GM23338 (cell line): Measurements from ENCODE around the gene CHMP6. TPM values are rescaled to one million over a fixed set of nuclear protein-coding genes. Genes with fewer than 3 reads are reported as not detected.
A peak's percentile ranks its signal among the peaks of the same experiment; 100 is the strongest.

Source experiments
- ATAC-seq: fragments of 200-7000 bp; cut with Tn5 transposase; 3 replicates; pipeline ENCODE4 v1.9.1; 2020
- DNase-seq: peaks from one replicate; pipeline ENCODE4 v3.0.0-alpha.2; 2015; ENCODE audit warnings: low spot score
- H2AFZ ChIP-seq: fragments of 200-600 bp; sonication (generic); 2 replicates; pipeline ENCODE4 v1.8.0; 2016; ENCODE audit warnings: antibody characterized with exemption, mild to moderate bottlenecking, moderate library complexity
- H3F3A ChIP-seq: fragments of 200-600 bp; sonication (generic); replicated peaks from 2 replicates; pipeline ENCODE4 v1.8.0; 2017; ENCODE audit warnings: antibody characterized with exemption, mixed run types, low read depth
- H3K27ac ChIP-seq: fragments of 200-600 bp; sonication (generic); 2 replicates; pipeline ENCODE4 v1.6.1; 2016; ENCODE audit warnings: low read depth
- H3K27me3 ChIP-seq: fragments of 200-600 bp; sonication (generic); 2 replicates; pipeline ENCODE4 v1.8.0; 2016; ENCODE audit warnings: mild to moderate bottlenecking, mixed run types, moderate library complexity; ENCODE audit not compliant: insufficient read depth
- H3K36me3 ChIP-seq: fragments of 200-600 bp; sonication (generic); 2 replicates; pipeline ENCODE4 v1.8.0; 2016; ENCODE audit warnings: mild to moderate bottlenecking; ENCODE audit not compliant: insufficient read depth
- H3K4me1 ChIP-seq: fragments of 200-600 bp; sonication (generic); 2 replicates; pipeline ENCODE4 v1.8.0; 2016; ENCODE audit warnings: mild to moderate bottlenecking, moderate library complexity; ENCODE audit not compliant: insufficient read depth
- H3K4me2 ChIP-seq: fragments of 200-600 bp; sonication (generic); 2 replicates; pipeline ENCODE4 v1.7.1; 2017; ENCODE audit warnings: mixed run types
- H3K4me3 ChIP-seq: fragments of 200-600 bp; sonication (generic); 2 replicates; pipeline ENCODE4 v1.6.1; 2016; ENCODE audit warnings: mixed run types
- H3K79me2 ChIP-seq: fragments of 200-600 bp; sonication (generic); replicated peaks from 2 replicates; pipeline ENCODE4 v1.8.0; 2017; ENCODE audit warnings: mild to moderate bottlenecking; ENCODE audit not compliant: insufficient read depth
- H3K9me2 ChIP-seq: fragments of 200-600 bp; sonication (generic); 2 replicates; pipeline ENCODE4 v1.8.0; 2017; ENCODE audit not compliant: insufficient read depth
- H4K20me1 ChIP-seq: fragments of 200-600 bp; sonication (generic); replicated peaks from 2 replicates; pipeline ENCODE4 v1.8.0; 2017; ENCODE audit warnings: mild to moderate bottlenecking; ENCODE audit not compliant: insufficient read depth
- H3K27ac Mint-ChIP-seq: 2 replicates; pipeline ENCODE4 v1.8.0; 2020; ENCODE audit warnings: inconsistent platforms, mild to moderate bottlenecking, moderate library complexity, mixed read lengths
- H3K27me3 Mint-ChIP-seq: 3 replicates; pipeline ENCODE4 v1.8.0; 2022; ENCODE audit warnings: low read depth, mild to moderate bottlenecking, moderate library complexity, mixed read lengths, inconsistent platforms; ENCODE audit not compliant: insufficient read depth, poor library complexity
- H3K36me3 Mint-ChIP-seq: 3 replicates; pipeline ENCODE4 v1.8.0; 2021; ENCODE audit warnings: low read depth, mild to moderate bottlenecking, inconsistent platforms, moderate library complexity, mixed read lengths
- H3K4me1 Mint-ChIP-seq: 3 replicates; pipeline ENCODE4 v1.8.0; 2020; ENCODE audit warnings: mild to moderate bottlenecking, inconsistent platforms, mixed read lengths
- H3K4me3 Mint-ChIP-seq: 3 replicates; pipeline ENCODE4 v1.8.0; 2021; ENCODE audit warnings: moderate library complexity, mild to moderate bottlenecking, inconsistent platforms, mixed read lengths
- H3K9me3 Mint-ChIP-seq: 3 replicates; pipeline ENCODE4 v1.8.0; 2020; ENCODE audit warnings: moderate library complexity, mild to moderate bottlenecking, inconsistent platforms, mixed read lengths
- CREB1 ChIP-seq: fragments of 250-450 bp; sonication (Bioruptor Pico); IDR thresholded peaks from 2 replicates; pipeline ENCODE4 v1.5.0; 2020; ENCODE audit warnings: low read depth, mild to moderate bottlenecking, moderate library complexity
- ETS1 ChIP-seq: IDR thresholded peaks from 2 replicates; pipeline ENCODE4 v1.6.1; 2016; ENCODE audit warnings: antibody characterized with exemption
- EZH2 ChIP-seq: fragments of 200-600 bp; sonication (generic); IDR thresholded peaks from one replicate; pipeline ENCODE4 v1.8.0; 2017; ENCODE audit warnings: antibody characterized with exemption, mild to moderate bottlenecking, low read depth; ENCODE audit not compliant: unreplicated experiment
- EZH2phosphoT487 ChIP-seq: fragments of 200-600 bp; sonication (generic); IDR thresholded peaks from one replicate; pipeline ENCODE4 v1.8.1; 2018; ENCODE audit warnings: antibody characterized with exemption; ENCODE audit not compliant: unreplicated experiment
- JUNB ChIP-seq: IDR thresholded peaks from one replicate; pipeline ENCODE4 v1.6.1; 2016; ENCODE audit warnings: antibody characterized with exemption; ENCODE audit not compliant: unreplicated experiment
- NANOG ChIP-seq: IDR thresholded peaks from 2 replicates; pipeline ENCODE4 v1.6.1; 2016; ENCODE audit warnings: antibody characterized with exemption, borderline replicate concordance
- POLR2AphosphoS5 ChIP-seq: IDR thresholded peaks from 2 replicates; pipeline ENCODE4 v1.6.1; 2016; ENCODE audit warnings: antibody characterized with exemption, low read depth
- STAT1 ChIP-seq: IDR thresholded peaks from one replicate; pipeline ENCODE4 v1.6.1; 2016; ENCODE audit warnings: antibody characterized with exemption; ENCODE audit not compliant: unreplicated experiment
- ZNF114 ChIP-seq: fragments of 250-450 bp; sonication (Bioruptor Pico); IDR thresholded peaks from 2 replicates; pipeline ENCODE4 v1.5.0; 2020; ENCODE audit warnings: mild to moderate bottlenecking, moderate library complexity
- ZNF331 ChIP-seq: fragments of 250-450 bp; sonication (Bioruptor Pico); IDR thresholded peaks from 2 replicates; pipeline ENCODE4 v1.5.0; 2020; ENCODE audit warnings: low read depth, mild to moderate bottlenecking, moderate library complexity
- polyA plus RNA-seq: library from polyadenylated mRNA; unstranded; fragments of >200 nt; fragmentation: Nextera tagmentation; extraction: Ambion mirVana; gene quantifications from 2 replicates; pipeline ENCODE4 v1.2.1, GENCODE V29; 2016
- total RNA-seq: library from RNA; depleted of rRNA; stranded (reverse); fragments of >200 nt; shearing (Covaris generic); gene quantifications from 2 replicates; pipeline ENCODE4 v1.2.3, GENCODE V29; 2014
- TF ChIP-seq, protein P1 (sequence below): fragments of 250-450 bp; sonication (Bioruptor Pico); IDR thresholded peaks from 2 replicates; pipeline ENCODE4 v1.5.0; 2020; ENCODE audit warnings: mild to moderate bottlenecking, moderate library complexity
- TF ChIP-seq, protein P2 (sequence below): IDR thresholded peaks from one replicate; pipeline ENCODE4 v1.6.1; 2018; ENCODE audit warnings: antibody characterized with exemption; ENCODE audit not compliant: unreplicated experiment
- TF ChIP-seq, protein P3 (sequence below), 2 experiments: fragments of 200-600 bp in 1 of 2; sonication (generic) in 1 of 2; conservative IDR thresholded peaks; 2 replicates each; pipeline versions ENCODE4 v1.5.1 to v1.6.1; 2016 to 2017; ENCODE audit warnings: antibody characterized with exemption in 2 of 2, low read depth in 2 of 2, mild to moderate bottlenecking in 2 of 2, moderate library complexity in 1 of 2

CHMP6 gene
- total and polyA plus RNA-seq, 2 experiments from 2014 or later, result 12.3 to 14.0 TPM

- Histone ChIP-seq H3K4me1 (no peaks in the 10 kb centered on the region), H3K36me3 (no peaks in the 10 kb centered on the region), H3K4me2 (peak overlapping the region; percentile 90), H3K27ac (no peak overlapping the region), H4K20me1 (no peaks in the 10 kb centered on the region), H3K79me2 (no peaks in the 10 kb centered on the region), H3K9me2 (no peaks in the 10 kb centered on the region), H3K27me3 (no peaks in the 10 kb centered on the region), H3F3A (no peaks in the 10 kb centered on the region), H3K4me3 (peak overlapping the region; percentile 62), H2AFZ (peak overlapping the region; percentile 14; the same call in 1 of the 2 replicates)
- Mint-ChIP-seq H3K27me3 (peaks cover 14% of the 10 kb centered on the region), H3K9me3 (no peaks in the 10 kb centered on the region; the same call in 1 of the 3 replicates), H3K36me3 (no peaks in the 10 kb centered on the region; the same call in 2 of the 3 replicates), H3K27ac (no peak overlapping the region), H3K4me1 (peaks cover 11% of the 10 kb centered on the region; the same call in 2 of the 3 replicates), H3K4me3 (peak overlapping the region; percentile 70)
- TF ChIP-seq, protein P1, sequence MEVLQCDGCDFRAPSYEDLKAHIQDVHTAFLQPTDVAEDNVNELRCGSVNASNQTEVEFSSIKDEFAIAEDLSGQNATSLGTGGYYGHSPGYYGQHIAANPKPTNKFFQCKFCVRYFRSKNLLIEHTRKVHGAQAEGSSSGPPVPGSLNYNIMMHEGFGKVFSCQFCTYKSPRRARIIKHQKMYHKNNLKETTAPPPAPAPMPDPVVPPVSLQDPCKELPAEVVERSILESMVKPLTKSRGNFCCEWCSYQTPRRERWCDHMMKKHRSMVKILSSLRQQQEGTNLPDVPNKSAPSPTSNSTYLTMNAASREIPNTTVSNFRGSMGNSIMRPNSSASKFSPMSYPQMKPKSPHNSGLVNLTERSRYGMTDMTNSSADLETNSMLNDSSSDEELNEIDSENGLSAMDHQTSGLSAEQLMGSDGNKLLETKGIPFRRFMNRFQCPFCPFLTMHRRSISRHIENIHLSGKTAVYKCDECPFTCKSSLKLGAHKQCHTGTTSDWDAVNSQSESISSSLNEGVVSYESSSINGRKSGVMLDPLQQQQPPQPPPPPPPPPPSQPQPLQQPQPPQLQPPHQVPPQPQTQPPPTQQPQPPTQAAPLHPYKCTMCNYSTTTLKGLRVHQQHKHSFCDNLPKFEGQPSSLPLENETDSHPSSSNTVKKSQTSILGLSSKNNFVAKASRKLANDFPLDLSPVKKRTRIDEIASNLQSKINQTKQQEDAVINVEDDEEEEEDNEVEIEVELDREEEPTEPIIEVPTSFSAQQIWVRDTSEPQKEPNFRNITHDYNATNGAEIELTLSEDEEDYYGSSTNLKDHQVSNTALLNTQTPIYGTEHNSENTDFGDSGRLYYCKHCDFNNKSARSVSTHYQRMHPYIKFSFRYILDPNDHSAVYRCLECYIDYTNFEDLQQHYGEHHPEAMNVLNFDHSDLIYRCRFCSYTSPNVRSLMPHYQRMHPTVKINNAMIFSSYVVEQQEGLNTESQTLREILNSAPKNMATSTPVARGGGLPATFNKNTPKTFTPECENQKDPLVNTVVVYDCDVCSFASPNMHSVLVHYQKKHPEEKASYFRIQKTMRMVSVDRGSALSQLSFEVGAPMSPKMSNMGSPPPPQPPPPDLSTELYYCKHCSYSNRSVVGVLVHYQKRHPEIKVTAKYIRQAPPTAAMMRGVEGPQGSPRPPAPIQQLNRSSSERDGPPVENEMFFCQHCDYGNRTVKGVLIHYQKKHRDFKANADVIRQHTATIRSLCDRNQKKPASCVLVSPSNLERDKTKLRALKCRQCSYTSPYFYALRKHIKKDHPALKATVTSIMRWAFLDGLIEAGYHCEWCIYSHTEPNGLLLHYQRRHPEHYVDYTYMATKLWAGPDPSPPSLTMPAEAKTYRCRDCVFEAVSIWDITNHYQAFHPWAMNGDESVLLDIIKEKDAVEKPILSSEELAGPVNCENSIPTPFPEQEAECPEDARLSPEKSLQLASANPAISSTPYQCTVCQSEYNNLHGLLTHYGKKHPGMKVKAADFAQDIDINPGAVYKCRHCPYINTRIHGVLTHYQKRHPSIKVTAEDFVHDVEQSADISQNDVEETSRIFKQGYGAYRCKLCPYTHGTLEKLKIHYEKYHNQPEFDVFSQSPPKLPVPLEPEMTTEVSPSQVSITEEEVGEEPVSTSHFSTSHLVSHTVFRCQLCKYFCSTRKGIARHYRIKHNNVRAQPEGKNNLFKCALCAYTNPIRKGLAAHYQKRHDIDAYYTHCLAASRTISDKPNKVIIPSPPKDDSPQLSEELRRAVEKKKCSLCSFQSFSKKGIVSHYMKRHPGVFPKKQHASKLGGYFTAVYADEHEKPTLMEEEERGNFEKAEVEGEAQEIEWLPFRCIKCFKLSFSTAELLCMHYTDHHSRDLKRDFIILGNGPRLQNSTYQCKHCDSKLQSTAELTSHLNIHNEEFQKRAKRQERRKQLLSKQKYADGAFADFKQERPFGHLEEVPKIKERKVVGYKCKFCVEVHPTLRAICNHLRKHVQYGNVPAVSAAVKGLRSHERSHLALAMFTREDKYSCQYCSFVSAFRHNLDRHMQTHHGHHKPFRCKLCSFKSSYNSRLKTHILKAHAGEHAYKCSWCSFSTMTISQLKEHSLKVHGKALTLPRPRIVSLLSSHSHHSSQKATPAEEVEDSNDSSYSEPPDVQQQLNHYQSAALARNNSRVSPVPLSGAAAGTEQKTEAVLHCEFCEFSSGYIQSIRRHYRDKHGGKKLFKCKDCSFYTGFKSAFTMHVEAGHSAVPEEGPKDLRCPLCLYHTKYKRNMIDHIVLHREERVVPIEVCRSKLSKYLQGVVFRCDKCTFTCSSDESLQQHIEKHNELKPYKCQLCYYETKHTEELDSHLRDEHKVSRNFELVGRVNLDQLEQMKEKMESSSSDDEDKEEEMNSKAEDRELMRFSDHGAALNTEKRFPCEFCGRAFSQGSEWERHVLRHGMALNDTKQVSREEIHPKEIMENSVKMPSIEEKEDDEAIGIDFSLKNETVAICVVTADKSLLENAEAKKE (CRISPR knock-in tag), result no peak
- TF ChIP-seq STAT1 (no peak), ZNF114 (CRISPR knock-in tag) (no peak), POLR2AphosphoS5 (no peak), ZNF331 (CRISPR knock-in tag) (no peak), JUNB (no peak), ETS1 (no peak), EZH2phosphoT487 (no peak), NANOG (no peak), CREB1 (no peak), EZH2 (no peak)
- TF ChIP-seq, protein P2, sequence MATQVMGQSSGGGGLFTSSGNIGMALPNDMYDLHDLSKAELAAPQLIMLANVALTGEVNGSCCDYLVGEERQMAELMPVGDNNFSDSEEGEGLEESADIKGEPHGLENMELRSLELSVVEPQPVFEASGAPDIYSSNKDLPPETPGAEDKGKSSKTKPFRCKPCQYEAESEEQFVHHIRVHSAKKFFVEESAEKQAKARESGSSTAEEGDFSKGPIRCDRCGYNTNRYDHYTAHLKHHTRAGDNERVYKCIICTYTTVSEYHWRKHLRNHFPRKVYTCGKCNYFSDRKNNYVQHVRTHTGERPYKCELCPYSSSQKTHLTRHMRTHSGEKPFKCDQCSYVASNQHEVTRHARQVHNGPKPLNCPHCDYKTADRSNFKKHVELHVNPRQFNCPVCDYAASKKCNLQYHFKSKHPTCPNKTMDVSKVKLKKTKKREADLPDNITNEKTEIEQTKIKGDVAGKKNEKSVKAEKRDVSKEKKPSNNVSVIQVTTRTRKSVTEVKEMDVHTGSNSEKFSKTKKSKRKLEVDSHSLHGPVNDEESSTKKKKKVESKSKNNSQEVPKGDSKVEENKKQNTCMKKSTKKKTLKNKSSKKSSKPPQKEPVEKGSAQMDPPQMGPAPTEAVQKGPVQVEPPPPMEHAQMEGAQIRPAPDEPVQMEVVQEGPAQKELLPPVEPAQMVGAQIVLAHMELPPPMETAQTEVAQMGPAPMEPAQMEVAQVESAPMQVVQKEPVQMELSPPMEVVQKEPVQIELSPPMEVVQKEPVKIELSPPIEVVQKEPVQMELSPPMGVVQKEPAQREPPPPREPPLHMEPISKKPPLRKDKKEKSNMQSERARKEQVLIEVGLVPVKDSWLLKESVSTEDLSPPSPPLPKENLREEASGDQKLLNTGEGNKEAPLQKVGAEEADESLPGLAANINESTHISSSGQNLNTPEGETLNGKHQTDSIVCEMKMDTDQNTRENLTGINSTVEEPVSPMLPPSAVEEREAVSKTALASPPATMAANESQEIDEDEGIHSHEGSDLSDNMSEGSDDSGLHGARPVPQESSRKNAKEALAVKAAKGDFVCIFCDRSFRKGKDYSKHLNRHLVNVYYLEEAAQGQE, result no peak
- TF ChIP-seq, protein P3, sequence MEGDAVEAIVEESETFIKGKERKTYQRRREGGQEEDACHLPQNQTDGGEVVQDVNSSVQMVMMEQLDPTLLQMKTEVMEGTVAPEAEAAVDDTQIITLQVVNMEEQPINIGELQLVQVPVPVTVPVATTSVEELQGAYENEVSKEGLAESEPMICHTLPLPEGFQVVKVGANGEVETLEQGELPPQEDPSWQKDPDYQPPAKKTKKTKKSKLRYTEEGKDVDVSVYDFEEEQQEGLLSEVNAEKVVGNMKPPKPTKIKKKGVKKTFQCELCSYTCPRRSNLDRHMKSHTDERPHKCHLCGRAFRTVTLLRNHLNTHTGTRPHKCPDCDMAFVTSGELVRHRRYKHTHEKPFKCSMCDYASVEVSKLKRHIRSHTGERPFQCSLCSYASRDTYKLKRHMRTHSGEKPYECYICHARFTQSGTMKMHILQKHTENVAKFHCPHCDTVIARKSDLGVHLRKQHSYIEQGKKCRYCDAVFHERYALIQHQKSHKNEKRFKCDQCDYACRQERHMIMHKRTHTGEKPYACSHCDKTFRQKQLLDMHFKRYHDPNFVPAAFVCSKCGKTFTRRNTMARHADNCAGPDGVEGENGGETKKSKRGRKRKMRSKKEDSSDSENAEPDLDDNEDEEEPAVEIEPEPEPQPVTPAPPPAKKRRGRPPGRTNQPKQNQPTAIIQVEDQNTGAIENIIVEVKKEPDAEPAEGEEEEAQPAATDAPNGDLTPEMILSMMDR (conservative IDR thresholded peaks at IDR 0.05; ENCODE audit: low read depth in 2 of 2), result no peak
- no peak for DNase-seq
- no peak for ATAC-seq
Observed at GRCh38 chr17:80980397-80981061, 11.1 kb upstream of the CHMP6 start.
